Measurements from ENCODE around the gene ARNT2. TPM values are rescaled to one million over a fixed set of nuclear protein-coding genes. Genes with fewer than 3 reads are reported as not detected.

Gene ARNT2
- total RNA-seq, 1 donor from 2014 or later, result 35.7 TPM

DNA sequence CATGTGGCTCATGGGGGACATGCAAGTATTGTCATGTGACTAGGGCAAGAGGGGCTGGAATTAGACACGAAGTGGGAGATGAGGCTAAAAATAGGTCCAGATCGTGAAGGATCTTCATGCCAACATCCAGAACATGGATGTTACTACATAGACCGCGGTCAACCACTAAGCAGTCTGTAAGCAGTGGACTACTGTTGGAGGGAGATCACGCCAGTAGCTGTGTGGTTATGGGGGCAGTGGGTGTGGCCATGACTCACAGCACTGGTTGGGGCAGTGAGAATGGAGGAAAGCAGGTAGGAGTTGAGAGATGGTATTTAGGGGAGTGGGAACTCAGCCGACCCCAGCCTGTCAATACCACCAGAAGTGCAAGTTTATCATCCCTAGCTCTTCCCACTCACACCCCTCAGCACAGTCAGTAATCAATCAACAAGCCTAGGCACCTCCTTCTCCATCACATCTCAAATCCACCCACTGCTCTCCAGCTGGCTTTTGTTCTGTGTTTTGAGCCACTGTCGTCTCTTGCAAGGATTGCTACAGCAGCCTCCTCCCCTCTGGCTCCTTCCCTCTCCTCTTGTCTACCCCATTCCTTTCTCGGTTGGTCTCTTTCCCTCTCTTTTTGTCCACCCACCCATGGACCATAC is 183.8 kb downstream of the ARNT2 start:
- TF ChIP-seq, protein P1, sequence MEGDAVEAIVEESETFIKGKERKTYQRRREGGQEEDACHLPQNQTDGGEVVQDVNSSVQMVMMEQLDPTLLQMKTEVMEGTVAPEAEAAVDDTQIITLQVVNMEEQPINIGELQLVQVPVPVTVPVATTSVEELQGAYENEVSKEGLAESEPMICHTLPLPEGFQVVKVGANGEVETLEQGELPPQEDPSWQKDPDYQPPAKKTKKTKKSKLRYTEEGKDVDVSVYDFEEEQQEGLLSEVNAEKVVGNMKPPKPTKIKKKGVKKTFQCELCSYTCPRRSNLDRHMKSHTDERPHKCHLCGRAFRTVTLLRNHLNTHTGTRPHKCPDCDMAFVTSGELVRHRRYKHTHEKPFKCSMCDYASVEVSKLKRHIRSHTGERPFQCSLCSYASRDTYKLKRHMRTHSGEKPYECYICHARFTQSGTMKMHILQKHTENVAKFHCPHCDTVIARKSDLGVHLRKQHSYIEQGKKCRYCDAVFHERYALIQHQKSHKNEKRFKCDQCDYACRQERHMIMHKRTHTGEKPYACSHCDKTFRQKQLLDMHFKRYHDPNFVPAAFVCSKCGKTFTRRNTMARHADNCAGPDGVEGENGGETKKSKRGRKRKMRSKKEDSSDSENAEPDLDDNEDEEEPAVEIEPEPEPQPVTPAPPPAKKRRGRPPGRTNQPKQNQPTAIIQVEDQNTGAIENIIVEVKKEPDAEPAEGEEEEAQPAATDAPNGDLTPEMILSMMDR (IDR thresholded peaks at IDR 0.05; ENCODE audit: partially characterized antibody, unreplicated experiment), result no peak
- Mint-ChIP-seq H3K27me3 (ENCODE audit: unreplicated experiment) (no peaks in the 10 kb centered on the region), H3K4me1 (ENCODE audit: low read depth, unreplicated experiment) (peaks cover 2% of the 10 kb centered on the region), H3K36me3 (ENCODE audit: unreplicated experiment) (peaks cover 6% of the 10 kb centered on the region), H3K4me3 (ENCODE audit: unreplicated experiment) (no peak overlapping the region), H3K9me3 (ENCODE audit: unreplicated experiment) (peaks cover 8% of the 10 kb centered on the region), H3K27ac (ENCODE audit: unreplicated experiment) (no peak overlapping the region)
- DNase-seq, result no peak

DNA sequence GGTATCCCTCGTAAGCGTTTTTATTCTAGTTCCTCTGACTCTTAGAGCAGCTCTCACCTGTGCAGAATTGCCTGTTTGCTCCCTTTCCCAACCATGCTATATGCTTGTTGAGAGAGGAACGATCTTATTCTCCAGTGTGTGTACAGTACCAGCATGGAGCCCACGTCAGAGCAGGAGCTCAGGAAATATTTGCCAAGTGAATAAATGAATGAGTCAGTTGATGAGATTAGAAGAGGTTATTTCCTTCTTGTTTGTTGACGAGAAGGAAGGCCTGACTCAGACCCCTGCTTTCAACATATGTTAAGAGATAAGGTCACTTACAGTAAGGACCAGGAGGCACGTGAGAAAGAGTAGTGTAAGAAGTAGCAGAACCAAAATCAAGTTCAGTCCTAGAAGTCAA is 184.6 kb downstream of the ARNT2 start:
- H3K9me3 Mint-ChIP-seq (ENCODE audit: unreplicated experiment), result peaks cover 7% of the 10 kb centered on the region
- H3K27ac Mint-ChIP-seq (ENCODE audit: unreplicated experiment), result no peak overlapping the region
- H3K4me3 Mint-ChIP-seq (ENCODE audit: unreplicated experiment), result no peak overlapping the region
- H3K27me3 Mint-ChIP-seq (ENCODE audit: unreplicated experiment), result no peaks in the 10 kb centered on the region
- DNase-seq, result no peak
- peaks cover under 1% of the 10 kb centered on the region for H3K4me1 Mint-ChIP-seq (ENCODE audit: low read depth, unreplicated experiment)
- peaks cover 9% of the 10 kb centered on the region for H3K36me3 Mint-ChIP-seq (ENCODE audit: unreplicated experiment)
- TF ChIP-seq, protein P1 (IDR thresholded peaks at IDR 0.05; ENCODE audit: partially characterized antibody, unreplicated experiment), result no peak

DNA sequence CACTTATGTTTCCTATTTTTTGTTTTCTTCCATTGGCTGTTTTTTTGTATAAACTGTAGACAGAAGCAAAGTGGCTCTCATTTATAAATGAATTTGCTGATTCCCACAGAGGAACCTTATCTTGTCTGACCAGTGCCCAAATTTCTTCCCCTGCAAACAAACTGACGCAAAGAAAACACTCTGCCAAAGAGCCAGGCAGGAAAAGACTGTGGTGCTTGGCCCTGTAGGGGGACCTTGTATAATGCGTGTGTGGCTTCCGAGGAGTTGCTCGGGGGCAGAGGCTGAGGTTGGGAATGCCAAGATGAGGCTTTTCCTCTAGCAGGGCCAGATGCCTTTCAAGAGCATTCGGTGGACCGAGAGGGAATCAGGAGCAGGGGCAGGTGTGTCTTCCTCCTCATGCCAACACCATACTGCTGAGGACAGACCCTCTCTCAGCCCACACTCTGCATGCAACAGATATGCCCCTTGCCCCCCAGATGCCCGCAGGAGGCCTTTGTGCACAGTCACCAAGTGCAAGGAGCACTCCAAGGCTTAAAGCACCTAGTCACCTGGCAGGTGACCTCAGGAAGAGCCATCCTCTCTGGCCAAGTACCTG is 186.7 kb downstream of the ARNT2 start:
- Mint-ChIP-seq H3K27me3 (ENCODE audit: unreplicated experiment) (no peaks in the 10 kb centered on the region), H3K27ac (ENCODE audit: unreplicated experiment) (no peak overlapping the region), H3K9me3 (ENCODE audit: unreplicated experiment) (peaks cover 7% of the 10 kb centered on the region), H3K4me3 (ENCODE audit: unreplicated experiment) (no peak overlapping the region), H3K36me3 (ENCODE audit: unreplicated experiment) (peaks cover 9% of the 10 kb centered on the region), H3K4me1 (ENCODE audit: low read depth, unreplicated experiment) (no peaks in the 10 kb centered on the region)
- TF ChIP-seq, protein P1 (IDR thresholded peaks at IDR 0.05; ENCODE audit: partially characterized antibody, unreplicated experiment), result no peak
- DNase-seq, result no peak

DNA sequence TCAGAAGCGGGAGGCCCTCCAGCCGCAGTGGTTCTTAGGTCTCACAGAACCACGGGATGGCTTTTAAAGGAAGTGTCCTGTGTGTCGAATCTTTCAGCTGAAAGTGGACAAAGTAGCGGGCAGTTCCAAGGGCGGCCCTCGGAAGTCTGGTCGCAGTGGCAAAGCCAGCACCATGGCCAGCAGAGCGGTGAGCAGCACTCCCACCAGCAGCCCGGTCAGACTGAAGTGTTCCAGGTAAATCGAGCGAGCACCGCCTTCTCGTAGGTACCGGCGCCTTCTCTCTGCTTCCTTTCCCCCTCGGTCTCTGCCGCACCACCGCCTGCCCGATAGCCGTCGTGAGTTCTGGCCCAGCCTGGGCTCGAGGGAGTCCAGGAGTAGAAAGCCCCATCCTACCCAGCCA is 187.3 kb downstream of the ARNT2 start:
- no peak for DNase-seq
- H3K4me1 Mint-ChIP-seq (ENCODE audit: low read depth, unreplicated experiment), result no peaks in the 10 kb centered on the region
- peaks cover 7% of the 10 kb centered on the region for H3K9me3 Mint-ChIP-seq (ENCODE audit: unreplicated experiment)
- no peak overlapping the region for H3K4me3 Mint-ChIP-seq (ENCODE audit: unreplicated experiment)
- no peak overlapping the region for H3K27ac Mint-ChIP-seq (ENCODE audit: unreplicated experiment)
- TF ChIP-seq, protein P1 (IDR thresholded peaks at IDR 0.05; ENCODE audit: partially characterized antibody, unreplicated experiment), result no peak
- no peaks in the 10 kb centered on the region for H3K27me3 Mint-ChIP-seq (ENCODE audit: unreplicated experiment)
- peaks cover 9% of the 10 kb centered on the region for H3K36me3 Mint-ChIP-seq (ENCODE audit: unreplicated experiment)
